ENCODE data around the gene UBA52. TPM values are rescaled to one million over a fixed set of nuclear protein-coding genes. Genes with fewer than 3 reads are reported as not detected.

The UBA52 gene
- total RNA-seq, 1 donor from 2014 or later, result 747 TPM

- H3K36me3 ChIP-seq, result peaks cover 0 to 8% of the 10 kb centered on the region in 2 donors
- H3K4me3 ChIP-seq, result peak overlapping the region; percentile 29 to 51
- TF ChIP-seq POLR2AphosphoS5 (IDR thresholded peaks at IDR 0.05; ENCODE audit: insufficient read depth in 1 of 2, low read depth in 1 of 2) (no peak), CTCF (IDR thresholded peaks at IDR 0.05) (no peak), POLR2A (IDR thresholded peaks at IDR 0.05) (no peak)
- DNase-seq (ENCODE audit: extremely low spot score in 2 of 2), result no peak
- H3K9me3 ChIP-seq, result no peaks in the 10 kb centered on the region
- no peak overlapping the region for H3K27ac ChIP-seq
- intact Hi-C loops (cut with DNase I), result loop anchor here (5.0 to 10.0 kb wide), 3 partner anchors 81 to 259 kb away; no protein-coding TSS in a partner anchor
- H3K27me3 ChIP-seq, result no peaks in the 10 kb centered on the region
- peaks cover 43% of the 10 kb centered on the region for H3K4me1 ChIP-seq
Measured at GRCh38 chr19:18593367-18594095, 21.9 kb downstream of the UBA52 start.

GRCh38 chr19:18594096-18594823 lies 22.6 kb downstream of the UBA52 start:
- peaks cover 0 to 8% of the 10 kb centered on the region in 2 donors for H3K36me3 ChIP-seq

GRCh38 chr19:18594824-18595373 lies 23.2 kb downstream of the UBA52 start:
- Histone ChIP-seq H3K36me3 (peaks cover 0 to 8% of the 10 kb centered on the region in 2 donors), H3K27me3 (no peaks in the 10 kb centered on the region), H3K27ac (no peak overlapping the region), H3K4me3 (peak overlapping the region; percentile 29 to 51), H3K9me3 (no peaks in the 10 kb centered on the region), H3K4me1 (peaks cover 35% of the 10 kb centered on the region)
- TF ChIP-seq POLR2A (IDR thresholded peaks at IDR 0.05) (no peak), CTCF (IDR thresholded peaks at IDR 0.05) (no peak), POLR2AphosphoS5 (IDR thresholded peaks at IDR 0.05; ENCODE audit: insufficient read depth in 1 of 2, low read depth in 1 of 2) (no peak)
- DNase-seq (ENCODE audit: extremely low spot score in 2 of 2), result no peak
- intact Hi-C loops (cut with DNase I), result loop anchor here (5.0 to 10.0 kb wide), 3 partner anchors 80 to 257 kb away; no protein-coding TSS in a partner anchor

More at GRCh38 chr19:18594096-18594823, 22.6 kb downstream of the UBA52 start:
- H3K9me3 ChIP-seq, result no peaks in the 10 kb centered on the region
- no peaks in the 10 kb centered on the region for H3K27me3 ChIP-seq
- peaks cover 41% of the 10 kb centered on the region for H3K4me1 ChIP-seq
- intact Hi-C loops (cut with DNase I), result loop anchor here (5.0 to 10.0 kb wide), 3 partner anchors 81 to 258 kb away; no protein-coding TSS in a partner anchor
- TF ChIP-seq POLR2AphosphoS5 (IDR thresholded peaks at IDR 0.05; ENCODE audit: insufficient read depth in 1 of 2, low read depth in 1 of 2), result no peak
- no peak for TF ChIP-seq POLR2A (IDR thresholded peaks at IDR 0.05)
- peak; percentile 69 to 93 (median 82) for TF ChIP-seq CTCF (IDR thresholded peaks at IDR 0.05)
- DNase-seq (ENCODE audit: extremely low spot score in 2 of 2), result no peak
- H3K4me3 ChIP-seq, result peak overlapping the region; percentile 29 to 51
- H3K27ac ChIP-seq, result peak overlapping the region; percentile 46

GRCh38 chr19:18595475-18595874 lies 23.8 kb downstream of the UBA52 start:
- Histone ChIP-seq H3K36me3 (peaks cover 0 to 7% of the 10 kb centered on the region in 2 donors), H3K27ac (no peak overlapping the region), H3K4me1 (peaks cover 29% of the 10 kb centered on the region), H3K9me3 (no peaks in the 10 kb centered on the region), H3K27me3 (no peaks in the 10 kb centered on the region), H3K4me3 (no peak overlapping the region)
- no peak for DNase-seq (ENCODE audit: extremely low spot score in 2 of 2)
- intact Hi-C loops (cut with DNase I), result loop anchor here (10.0 kb wide), 1 partner anchor 79 kb away; no protein-coding TSS in a partner anchor
- TF ChIP-seq CTCF (IDR thresholded peaks at IDR 0.05) (no peak), POLR2AphosphoS5 (IDR thresholded peaks at IDR 0.05; ENCODE audit: insufficient read depth in 1 of 2, low read depth in 1 of 2) (no peak), POLR2A (IDR thresholded peaks at IDR 0.05) (no peak)
